ENCODE results near the gene IL19. TPM values are rescaled to one million over a fixed set of nuclear protein-coding genes. Genes with fewer than 3 reads are reported as not detected.

IL19 gene
- total and polyA plus RNA-seq, 8 donors: 3.1 to 25.9 TPM; not detected in 6

GRCh38 chr1:206766251-206766856 is 4.2 kb upstream of the IL19 start:
- H3K4me1 ChIP-seq: peaks cover 0 to 30% (median 0%) of the 10 kb centered on the region in 4 donors
- H3K4me3 ChIP-seq: no peak overlapping the region
- no peaks in the 10 kb centered on the region for H3K27me3 ChIP-seq
- TF ChIP-seq POLR2AphosphoS5 (IDR thresholded peaks at IDR 0.05): peak in 1 of 3 donors; percentile 19
- TF ChIP-seq EP300 (IDR thresholded peaks at IDR 0.05): no peak
- TF ChIP-seq POLR2A (IDR thresholded peaks at IDR 0.05): no peak
- no peaks in the 10 kb centered on the region for H3K36me3 ChIP-seq
- DNase-seq: peak; percentile 37 to 64
- intact Hi-C loops (cut with DNase I; ENCODE audit: low total_unique reads): no loop called here
- H3K9me3 ChIP-seq: no peaks in the 10 kb centered on the region
- H3K27ac ChIP-seq: peak overlapping the region in 1 of 5 donors; percentile 46
- WGBS, 5 donors: 17 to 29% (median 27%) methylated on average over 8 of the region's 8 CpGs

- Histone ChIP-seq H3K9me3 (no peaks in the 10 kb centered on the region), H3K27ac (peak overlapping the region in 2 of 5 donors; percentile 51 to 65), H3K36me3 (no peaks in the 10 kb centered on the region), H3K27me3 (peaks cover 0 to 8% (median 0%) of the 10 kb centered on the region in 3 donors), H3K4me1 (peaks cover 0 to 30% (median 0%) of the 10 kb centered on the region in 4 donors), H3K4me3 (no peak overlapping the region)
- DNase-seq: no peak
- intact Hi-C loops (cut with DNase I; ENCODE audit: low total_unique reads): no loop called here
- TF ChIP-seq, protein P1, sequence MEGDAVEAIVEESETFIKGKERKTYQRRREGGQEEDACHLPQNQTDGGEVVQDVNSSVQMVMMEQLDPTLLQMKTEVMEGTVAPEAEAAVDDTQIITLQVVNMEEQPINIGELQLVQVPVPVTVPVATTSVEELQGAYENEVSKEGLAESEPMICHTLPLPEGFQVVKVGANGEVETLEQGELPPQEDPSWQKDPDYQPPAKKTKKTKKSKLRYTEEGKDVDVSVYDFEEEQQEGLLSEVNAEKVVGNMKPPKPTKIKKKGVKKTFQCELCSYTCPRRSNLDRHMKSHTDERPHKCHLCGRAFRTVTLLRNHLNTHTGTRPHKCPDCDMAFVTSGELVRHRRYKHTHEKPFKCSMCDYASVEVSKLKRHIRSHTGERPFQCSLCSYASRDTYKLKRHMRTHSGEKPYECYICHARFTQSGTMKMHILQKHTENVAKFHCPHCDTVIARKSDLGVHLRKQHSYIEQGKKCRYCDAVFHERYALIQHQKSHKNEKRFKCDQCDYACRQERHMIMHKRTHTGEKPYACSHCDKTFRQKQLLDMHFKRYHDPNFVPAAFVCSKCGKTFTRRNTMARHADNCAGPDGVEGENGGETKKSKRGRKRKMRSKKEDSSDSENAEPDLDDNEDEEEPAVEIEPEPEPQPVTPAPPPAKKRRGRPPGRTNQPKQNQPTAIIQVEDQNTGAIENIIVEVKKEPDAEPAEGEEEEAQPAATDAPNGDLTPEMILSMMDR (IDR thresholded peaks at IDR 0.05): no peak
- TF ChIP-seq EP300 (IDR thresholded peaks at IDR 0.05): no peak
- no peak for TF ChIP-seq POLR2A (IDR thresholded peaks at IDR 0.05)
- TF ChIP-seq POLR2AphosphoS5 (IDR thresholded peaks at IDR 0.05): no peak
- 71 to 83% (median 74%) methylated on average over 14 of the region's 14 CpGs for WGBS, 5 donors
Observed at GRCh38 chr1:206768472-206769303, 1.9 kb upstream of the IL19 start.

- Histone ChIP-seq H3K27ac (peak overlapping the region in 2 of 5 donors; percentile 51 to 65), H3K36me3 (no peaks in the 10 kb centered on the region), H3K27me3 (peaks cover 0 to 14% (median 0%) of the 10 kb centered on the region in 3 donors), H3K4me1 (peaks cover 0 to 30% (median 0%) of the 10 kb centered on the region in 4 donors), H3K4me3 (peak overlapping the region in 1 of 4 donors; percentile 19), H3K9me3 (no peaks in the 10 kb centered on the region)
- intact Hi-C loops (cut with DNase I; ENCODE audit: low total_unique reads): no loop called here
- TF ChIP-seq POLR2A (IDR thresholded peaks at IDR 0.05): no peak
- no peak for TF ChIP-seq POLR2AphosphoS5 (IDR thresholded peaks at IDR 0.05)
- no peak for TF ChIP-seq EP300 (IDR thresholded peaks at IDR 0.05)
- TF ChIP-seq, protein P1 (IDR thresholded peaks at IDR 0.05): no peak
- DNase-seq: peak; percentile 34 to 64
- WGBS, 5 donors: 60 to 69% (median 64%) methylated on average over 7 of the region's 7 CpGs
Observed at GRCh38 chr1:206769304-206769731, 1.3 kb upstream of the IL19 start.

DNA sequence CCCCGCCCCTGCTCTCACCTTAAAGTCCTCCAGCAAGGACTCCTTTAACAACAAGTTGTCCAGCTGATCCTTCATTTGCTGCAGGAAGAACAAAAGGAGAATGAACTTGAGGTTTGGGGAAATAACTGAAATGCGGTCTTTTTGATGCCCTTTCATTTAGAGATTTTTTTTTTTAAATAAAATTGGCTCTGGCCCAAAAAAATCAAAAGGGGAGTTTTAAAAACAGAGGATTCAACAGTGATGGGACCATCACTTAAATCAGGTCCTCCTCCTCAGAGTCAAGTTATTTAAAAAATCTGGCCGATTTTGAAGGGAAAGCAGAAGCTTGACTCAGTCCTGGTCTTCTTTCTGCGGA is 742 bp downstream of the IL19 start:
- Histone ChIP-seq H3K27ac (peak overlapping the region in 4 of 5 donors; percentile 21 to 65 (median 40)), H3K4me1 (peaks cover 0 to 30% (median 0%) of the 10 kb centered on the region in 4 donors), H3K9me3 (no peaks in the 10 kb centered on the region), H3K36me3 (no peaks in the 10 kb centered on the region), H3K27me3 (peaks cover 0 to 16% (median 0%) of the 10 kb centered on the region in 3 donors), H3K4me3 (peak overlapping the region in 1 of 4 donors; percentile 15)
- TF ChIP-seq, protein P1 (IDR thresholded peaks at IDR 0.05): no peak
- no peak for TF ChIP-seq POLR2AphosphoS5 (IDR thresholded peaks at IDR 0.05)
- no peak for TF ChIP-seq EP300 (IDR thresholded peaks at IDR 0.05)
- no peak for TF ChIP-seq POLR2A (IDR thresholded peaks at IDR 0.05)
- DNase-seq: no peak
- WGBS, 5 donors: 72 to 78% (median 75%) methylated on average over 4 of the region's 4 CpGs
- intact Hi-C loops (cut with DNase I; ENCODE audit: low total_unique reads): no loop called here

Data from stomach (tissue), 9 donors.